Parathyroid adenoma (tissue), 2 donors: Measurements from ENCODE around the gene SMIM36.
"Not testable (repeated sequence)": the region's sequence is repeated elsewhere in the genome, so short reads cannot be mapped to it uniquely, and the experiment has no call there.

Source experiments
- H2AFZ ChIP-seq: fragments of 300-600 bp; sonication (generic); one replicate; pipeline ENCODE4 v1.7.0; 2017; ENCODE audit warnings: antibody characterized with exemption, mild to moderate bottlenecking
- H3K27ac ChIP-seq: fragments of 300-600 bp; sonication (generic); one replicate; pipeline ENCODE4 v1.7.0; 2017
- H3K27me3 ChIP-seq: fragments of 300-600 bp; sonication (generic); one replicate; pipeline ENCODE4 v1.7.0; 2017; ENCODE audit warnings: low read length; ENCODE audit not compliant: control insufficient read depth, insufficient read depth
- H3K36me3 ChIP-seq: fragments of 300-600 bp; sonication (generic); one replicate; pipeline ENCODE4 v1.7.0; 2017; ENCODE audit warnings: low read length; ENCODE audit not compliant: control insufficient read depth, insufficient read depth
- H3K4me1 ChIP-seq: fragments of 300-600 bp; sonication (generic); one replicate; pipeline ENCODE4 v1.7.0; 2017; ENCODE audit warnings: control low read depth
- H3K4me2 ChIP-seq: fragments of 300-600 bp; sonication (generic); one replicate; pipeline ENCODE4 v1.7.0; 2017; ENCODE audit warnings: low read length
- H3K4me3 ChIP-seq: fragments of 300-600 bp; sonication (generic); one replicate; pipeline ENCODE4 v1.7.0; 2017; ENCODE audit warnings: low read depth, low read length
- H3K79me2 ChIP-seq: fragments of 300-600 bp; sonication (generic); one replicate; pipeline ENCODE4 v1.7.0; 2017; ENCODE audit warnings: control low read depth
- H3K9ac ChIP-seq: fragments of 300-600 bp; sonication (generic); one replicate; pipeline ENCODE4 v1.7.0; 2017; ENCODE audit warnings: mild to moderate bottlenecking
- H3K9me3 ChIP-seq: fragments of 300-600 bp; sonication (generic); one replicate; pipeline ENCODE4 v1.7.0; 2017; ENCODE audit warnings: low read length; ENCODE audit not compliant: control insufficient read depth
- CTCF ChIP-seq: fragments of 300-600 bp; sonication (generic); IDR thresholded peaks from one replicate; pipeline ENCODE4 v1.7.0; 2017; ENCODE audit warnings: antibody characterized with exemption, mild to moderate bottlenecking
- donor health status: primary hyperparathyroidism.

SMIM36 gene

GRCh38 chr17:55407641-55408566 is 103.3 kb downstream of the SMIM36 start:
- Histone ChIP-seq H3K27ac (no peak overlapping the region), H3K36me3 (peaks cover 4% of the 10 kb centered on the region), H3K4me3 (no peak overlapping the region), H3K9me3 (no peaks in the 10 kb centered on the region), H3K79me2 (no peaks in the 10 kb centered on the region), H3K4me2 (no peak overlapping the region), H3K27me3 (no peaks in the 10 kb centered on the region), H3K9ac (no peak overlapping the region), H2AFZ (no peak overlapping the region), H3K4me1 (no peaks in the 10 kb centered on the region)
- TF ChIP-seq CTCF: no peak

GRCh38 chr17:55405600-55405999 is 105.7 kb downstream of the SMIM36 start:
- Histone ChIP-seq H3K9ac (no peak overlapping the region), H3K79me2 (no peaks in the 10 kb centered on the region), H2AFZ (no peak overlapping the region), H3K9me3 (no peaks in the 10 kb centered on the region), H3K27me3 (no peaks in the 10 kb centered on the region), H3K4me3 (no peak overlapping the region), H3K36me3 (peaks cover 2% of the 10 kb centered on the region), H3K27ac (no peak overlapping the region), H3K4me2 (no peak overlapping the region), H3K4me1 (no peaks in the 10 kb centered on the region)
- TF ChIP-seq CTCF: no peak

GRCh38 chr17:55404197-55404596 is 107.1 kb downstream of the SMIM36 start:
- not testable (repeated sequence) for H3K27me3 ChIP-seq, H3K9me3 ChIP-seq, H3K4me3 ChIP-seq, H3K79me2 ChIP-seq, H3K27ac ChIP-seq, H3K9ac ChIP-seq, H3K36me3 ChIP-seq, H3K4me1 ChIP-seq, H3K4me2 ChIP-seq, H2AFZ ChIP-seq

DNA sequence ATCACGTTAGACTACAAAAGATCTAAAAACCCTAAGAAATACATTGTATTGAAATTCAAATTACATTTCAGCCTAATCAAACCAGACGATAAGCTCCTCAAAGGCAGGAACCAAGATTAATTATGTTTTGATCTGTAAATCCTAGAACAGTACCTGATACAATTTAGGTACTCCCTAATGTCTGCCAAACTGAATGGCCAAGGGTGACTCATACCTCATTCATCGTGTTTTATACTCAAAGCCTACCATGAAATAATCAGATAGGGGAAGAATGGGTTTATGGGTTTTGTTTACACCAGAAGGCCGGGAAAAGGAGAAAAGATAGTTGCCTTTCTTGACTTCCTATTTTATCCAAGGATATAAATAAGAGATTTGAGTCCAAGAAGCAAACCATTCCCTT is 108.9 kb downstream of the SMIM36 start:
- Histone ChIP-seq H3K4me2 (no peak overlapping the region), H3K27me3 (no peaks in the 10 kb centered on the region), H3K79me2 (no peaks in the 10 kb centered on the region), H3K9me3 (no peaks in the 10 kb centered on the region), H3K9ac (no peak overlapping the region), H3K4me3 (no peak overlapping the region), H3K27ac (no peak overlapping the region), H3K36me3 (no peaks in the 10 kb centered on the region), H3K4me1 (no peaks in the 10 kb centered on the region), H2AFZ (no peak overlapping the region)
- no peak for TF ChIP-seq CTCF
